ENCODE results near the gene ANKIB1. TPM values are rescaled to one million over a fixed set of nuclear protein-coding genes. Genes with fewer than 3 reads are reported as not detected.

Gene ANKIB1
- polyA plus RNA-seq, 4 donors: 35.6 to 46.6 (median 45.6) TPM

- no peak for DNase-seq (ENCODE audit: low read depth in 4 of 4, low spot score in 3 of 4)
Observed at GRCh38 chr7:92266415-92267241, 20.9 kb downstream of the ANKIB1 start.

DNA sequence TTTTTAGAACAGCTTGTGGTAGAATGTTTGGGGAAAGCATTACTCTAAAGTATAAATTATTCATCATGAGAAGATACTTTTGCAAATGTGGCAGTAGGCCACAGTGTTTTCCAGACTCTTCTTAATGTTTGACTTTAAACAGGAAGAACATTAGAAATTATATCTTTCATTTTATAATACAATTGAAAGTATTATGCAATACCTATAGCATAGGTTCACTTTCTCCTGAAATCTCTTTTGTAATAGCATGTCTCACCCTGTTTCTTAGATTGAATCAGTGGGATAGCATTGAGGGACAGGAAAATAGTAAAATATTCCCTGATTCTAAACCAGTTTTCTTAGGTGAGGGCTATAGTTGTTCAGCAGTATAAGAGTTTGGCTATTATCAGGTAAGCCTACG lies 23.1 kb downstream of the ANKIB1 start:
- DNase-seq (ENCODE audit: low read depth in 4 of 4, low spot score in 3 of 4): no peak

DNA sequence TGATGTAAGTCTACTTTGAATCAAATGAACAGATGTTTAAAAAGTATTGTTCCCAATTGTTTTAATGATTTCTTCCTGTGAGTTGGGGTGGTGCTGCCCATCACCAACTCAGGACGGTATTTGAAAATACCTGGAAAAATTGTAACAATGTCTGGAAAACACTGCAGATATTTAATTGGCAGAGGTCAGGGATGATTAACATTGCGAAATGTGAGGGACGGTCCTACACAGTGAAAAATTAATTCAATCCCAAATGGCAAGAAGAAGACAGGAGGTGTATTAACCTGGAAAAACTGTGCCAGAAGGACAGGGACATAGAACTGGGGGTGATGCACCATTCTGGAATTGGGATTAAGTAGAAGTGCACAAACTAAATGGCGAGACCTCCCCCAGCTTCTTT lies 29.6 kb downstream of the ANKIB1 start:
- no peak for DNase-seq (ENCODE audit: low read depth in 4 of 4, low spot score in 3 of 4)

DNA sequence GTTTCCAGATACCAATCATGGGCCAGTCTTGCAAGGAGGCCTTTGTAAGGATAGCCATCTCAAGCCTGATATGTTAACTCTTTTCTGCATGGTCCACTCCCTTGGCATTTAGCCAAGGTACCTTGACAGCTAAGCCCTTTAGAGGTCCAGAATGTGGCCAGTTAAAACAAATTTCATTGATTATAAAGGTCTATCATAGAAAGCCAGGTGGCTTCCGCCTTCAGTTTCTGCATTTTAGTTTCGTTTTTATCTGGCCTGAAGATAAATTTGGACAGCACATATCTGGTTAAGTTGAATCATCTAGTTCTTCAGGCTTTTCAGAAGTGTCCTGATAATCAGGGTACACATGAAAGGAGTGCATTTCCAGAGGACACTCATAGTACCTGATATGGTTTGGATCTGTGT lies 30.7 kb downstream of the ANKIB1 start:
- DNase-seq (ENCODE audit: low read depth in 4 of 4, low spot score in 3 of 4): no peak

DNA sequence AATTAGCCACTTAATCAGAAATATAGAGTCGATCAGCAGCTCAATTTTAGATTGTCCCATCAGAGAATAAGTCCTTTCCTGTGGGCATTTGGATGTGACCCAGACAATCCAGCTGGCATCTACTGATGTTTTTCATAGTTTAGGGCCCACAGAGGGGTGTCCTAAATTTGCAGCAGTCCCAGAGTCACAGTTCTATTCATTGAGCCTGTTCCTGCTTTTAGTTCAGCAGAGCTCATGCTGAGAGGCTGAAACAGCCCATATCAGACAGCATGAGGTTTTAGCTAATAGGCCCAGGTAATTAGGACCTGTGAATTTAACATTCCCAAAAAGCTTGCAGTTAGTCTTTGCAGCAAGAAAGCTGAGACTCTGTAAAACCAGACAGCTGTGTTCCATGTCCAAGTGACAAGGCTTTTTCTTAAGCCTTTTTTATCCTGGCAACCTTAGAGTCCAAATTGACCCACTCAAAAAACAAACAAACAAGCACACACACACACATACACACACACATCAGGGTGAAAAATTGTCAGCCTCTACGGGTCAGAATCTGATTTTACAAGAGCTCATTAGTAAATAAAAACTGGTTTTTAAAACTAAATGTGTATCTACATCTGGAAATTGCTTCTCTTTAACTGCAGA lies 33.7 kb downstream of the ANKIB1 start:
- no peak for DNase-seq (ENCODE audit: low read depth in 4 of 4, low spot score in 3 of 4)

- DNase-seq (ENCODE audit: low read depth in 4 of 4, low spot score in 3 of 4): no peak
Observed at GRCh38 chr7:92281031-92281430, 35.3 kb downstream of the ANKIB1 start.

DNA sequence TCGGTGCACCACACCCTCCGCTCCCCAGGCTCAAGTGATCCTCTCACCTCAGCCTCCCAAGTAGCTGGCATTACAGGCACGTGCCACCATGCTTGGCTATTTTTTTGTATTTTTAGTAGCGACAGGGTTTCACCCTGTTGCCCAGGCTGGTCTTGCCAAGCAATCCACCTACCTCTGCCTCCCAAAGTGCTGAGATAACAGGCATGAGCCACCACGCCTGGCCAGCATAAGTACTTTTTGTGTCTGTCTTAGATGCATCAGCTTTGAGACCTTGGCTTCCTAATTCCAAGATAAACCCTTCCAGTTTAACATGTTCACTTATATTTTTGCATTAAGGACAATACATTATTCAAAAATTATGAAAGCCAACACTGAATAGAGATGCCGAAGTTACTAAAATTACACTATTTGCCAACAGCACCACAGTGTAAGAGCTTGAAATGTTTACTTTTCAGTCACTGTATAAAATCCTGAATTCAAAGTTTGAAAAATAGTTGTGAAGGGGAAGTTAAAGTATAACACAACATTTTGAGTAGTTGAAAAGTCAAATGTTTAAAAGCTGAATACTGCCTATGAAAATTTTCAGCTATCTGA lies 36.5 kb downstream of the ANKIB1 start:
- no peak for DNase-seq (ENCODE audit: low read depth in 4 of 4, low spot score in 3 of 4)

- no peak for DNase-seq (ENCODE audit: low read depth in 4 of 4, low spot score in 3 of 4)
Observed at GRCh38 chr7:92282930-92283329, 37.2 kb downstream of the ANKIB1 start.

DNA sequence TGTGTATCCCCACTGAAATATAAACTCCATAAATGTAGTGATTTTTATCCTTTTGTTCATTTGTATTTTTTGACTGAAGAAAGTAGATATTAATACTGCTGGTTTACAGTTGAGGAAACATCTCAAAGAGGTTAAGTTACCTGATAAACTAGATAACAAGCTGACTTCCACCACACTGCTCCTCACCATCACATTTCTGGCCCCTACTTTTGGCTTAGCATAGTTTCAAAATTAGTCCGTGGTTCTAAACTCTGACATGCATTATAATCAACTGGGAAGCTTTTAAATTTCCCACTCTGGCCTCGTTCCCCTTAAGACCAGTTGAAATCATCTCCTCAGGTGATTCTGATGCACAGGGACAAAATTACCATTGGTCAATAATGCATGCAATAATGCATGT lies 43.5 kb downstream of the ANKIB1 start:
- no peak for DNase-seq (ENCODE audit: low read depth in 4 of 4, low spot score in 3 of 4)

GRCh38 chr7:92292981-92293380 lies 47.2 kb downstream of the ANKIB1 start:
- DNase-seq (ENCODE audit: low read depth in 4 of 4, low spot score in 3 of 4): no peak

DNA sequence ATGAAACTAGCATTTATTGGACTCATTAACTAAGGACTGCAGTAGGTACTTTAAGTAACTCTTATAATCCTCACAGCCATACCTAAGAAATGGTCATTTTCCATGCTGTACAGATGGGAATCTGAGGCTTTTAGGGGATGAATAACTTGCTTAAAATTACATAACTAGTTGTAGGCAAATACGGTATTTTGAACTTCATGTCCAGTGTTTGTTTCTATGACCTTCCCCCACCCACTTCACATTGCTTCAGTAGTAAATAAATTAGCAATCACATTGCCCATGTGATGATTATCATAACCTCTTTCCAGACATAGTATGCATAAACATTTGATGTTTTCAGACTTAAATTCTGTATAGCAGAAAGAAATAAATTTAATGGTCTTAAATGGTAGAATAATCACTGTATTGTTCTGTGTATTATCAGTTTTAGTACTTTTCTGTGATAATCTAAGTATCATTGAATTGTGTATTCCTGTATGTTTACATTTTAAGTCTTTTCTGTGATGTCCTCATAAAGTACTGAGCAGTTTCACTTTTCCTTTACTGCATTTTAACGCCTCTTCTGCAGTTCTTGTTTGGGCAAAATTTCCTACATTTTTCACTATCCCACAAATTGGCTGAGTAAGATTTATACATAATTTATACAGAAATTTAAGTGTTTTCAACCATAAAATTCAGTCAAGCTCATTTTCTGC lies 48.3 kb downstream of the ANKIB1 start:
- DNase-seq (ENCODE audit: low read depth in 4 of 4, low spot score in 3 of 4): no peak

DNA sequence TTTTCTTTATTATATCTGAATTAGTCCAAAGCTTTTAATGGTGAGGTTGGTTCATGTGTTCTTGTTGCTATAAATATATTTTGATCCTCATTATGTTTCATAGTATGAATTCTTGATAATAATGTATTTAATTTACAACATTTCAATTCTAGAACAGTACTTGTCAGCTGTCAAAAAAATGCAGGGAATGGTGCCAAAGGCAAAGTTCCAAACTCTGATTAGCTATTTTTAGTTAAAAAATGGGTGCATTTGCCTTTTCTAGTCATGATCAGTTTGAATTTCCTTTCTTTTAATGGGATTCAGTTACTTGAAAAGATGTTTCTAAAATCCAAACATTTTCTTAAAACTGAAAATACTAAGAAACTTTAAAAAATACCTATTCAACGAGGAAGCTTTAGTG lies 49.6 kb downstream of the ANKIB1 start:
- no peak for DNase-seq (ENCODE audit: low read depth in 4 of 4, low spot score in 3 of 4)

DNA sequence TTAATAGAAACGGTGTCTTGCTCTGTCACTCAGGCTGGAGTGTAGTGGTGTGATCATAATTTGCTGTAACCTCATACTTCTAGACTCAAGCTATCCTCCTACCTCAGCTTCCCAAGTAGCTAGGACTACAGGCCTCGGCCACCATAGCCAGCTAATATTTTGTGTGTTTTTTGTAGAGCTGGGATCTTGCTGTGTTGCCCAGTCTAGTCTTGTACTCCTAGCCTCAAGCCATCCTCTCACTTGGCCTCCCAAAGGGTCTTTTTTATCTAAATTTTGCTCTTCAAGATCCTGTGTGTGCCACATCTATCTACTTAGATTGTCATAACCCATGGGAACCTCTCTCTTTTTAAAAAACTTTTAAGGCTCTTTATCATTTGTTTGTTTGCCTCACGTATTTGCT lies 50.5 kb downstream of the ANKIB1 start:
- DNase-seq (ENCODE audit: low read depth in 4 of 4, low spot score in 3 of 4): no peak

DNA sequence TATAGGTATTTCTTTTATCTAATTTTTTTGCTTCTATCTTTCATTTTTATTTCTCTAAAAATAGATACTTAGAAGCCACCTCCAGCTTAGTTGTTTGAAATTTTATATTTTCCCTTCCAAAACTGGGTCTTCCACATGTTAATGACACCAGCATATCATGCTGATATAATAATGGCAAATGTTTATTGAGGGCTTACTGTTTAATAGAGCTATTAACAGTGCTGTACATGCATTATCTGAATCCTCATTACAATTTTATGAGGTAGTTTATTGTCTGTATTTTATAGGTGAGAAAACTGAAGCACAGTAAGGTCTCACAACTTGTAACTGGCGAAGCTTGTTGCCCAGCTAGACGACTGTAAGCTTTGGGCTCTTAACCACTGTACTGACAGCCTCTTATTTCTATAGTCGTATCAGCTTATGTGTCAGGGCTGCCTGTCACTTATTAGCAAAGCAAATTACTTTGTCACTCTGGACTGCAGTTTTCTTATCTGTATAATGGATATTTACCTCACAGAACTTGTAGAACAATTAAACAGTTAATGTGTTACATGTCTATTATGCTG lies 51.2 kb downstream of the ANKIB1 start:
- DNase-seq (ENCODE audit: low read depth in 4 of 4, low spot score in 3 of 4): no peak

DNA sequence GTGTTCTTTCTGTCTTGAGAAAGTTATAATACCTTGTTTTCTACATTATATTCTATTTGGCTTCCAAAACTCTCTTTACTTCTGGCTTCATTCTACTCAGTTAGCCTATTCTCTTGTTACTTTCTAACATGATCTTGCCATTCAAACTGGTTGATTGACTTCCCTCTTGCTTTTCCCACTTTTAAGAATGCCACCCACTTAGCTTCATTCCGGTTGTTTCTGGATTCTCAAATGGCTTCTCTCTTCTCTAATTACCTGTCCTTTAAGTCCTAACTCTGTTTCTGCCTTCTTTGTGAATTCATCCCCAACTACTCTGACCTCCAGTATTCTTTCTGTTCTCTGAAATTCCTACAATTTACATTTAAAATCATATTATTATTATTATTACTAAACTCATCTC lies 52.0 kb downstream of the ANKIB1 start:
- no peak for DNase-seq (ENCODE audit: low read depth in 4 of 4, low spot score in 3 of 4)

DNA sequence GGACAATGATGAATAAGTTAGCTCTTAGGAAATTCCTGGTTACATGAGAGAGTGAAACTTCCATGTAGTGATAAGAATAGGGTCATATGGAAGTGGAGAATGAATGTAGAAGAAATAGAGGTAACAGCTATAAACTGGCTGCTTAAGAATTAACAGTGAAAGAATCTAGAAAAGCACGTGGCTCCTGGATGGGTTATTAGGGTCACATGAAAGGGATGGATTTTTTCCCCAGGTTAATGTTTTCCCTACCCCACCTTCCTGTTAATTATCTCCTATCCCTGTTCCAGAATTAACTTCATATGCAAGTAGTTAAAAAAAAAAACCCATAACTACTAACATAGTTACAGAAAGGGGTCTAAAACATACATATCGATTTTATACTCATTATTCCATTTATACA lies 58.0 kb downstream of the ANKIB1 start:
- peak in 1 of 4 donors; percentile 15 for DNase-seq (ENCODE audit: low read depth in 4 of 4, low spot score in 3 of 4)

- no peak for DNase-seq (ENCODE audit: low read depth in 4 of 4, low spot score in 3 of 4)
Observed at GRCh38 chr7:92304406-92304893, 58.7 kb downstream of the ANKIB1 start.

GRCh38 chr7:92306153-92306552 lies 60.4 kb downstream of the ANKIB1 start:
- no peak for DNase-seq (ENCODE audit: low read depth in 4 of 4, low spot score in 3 of 4)

DNA sequence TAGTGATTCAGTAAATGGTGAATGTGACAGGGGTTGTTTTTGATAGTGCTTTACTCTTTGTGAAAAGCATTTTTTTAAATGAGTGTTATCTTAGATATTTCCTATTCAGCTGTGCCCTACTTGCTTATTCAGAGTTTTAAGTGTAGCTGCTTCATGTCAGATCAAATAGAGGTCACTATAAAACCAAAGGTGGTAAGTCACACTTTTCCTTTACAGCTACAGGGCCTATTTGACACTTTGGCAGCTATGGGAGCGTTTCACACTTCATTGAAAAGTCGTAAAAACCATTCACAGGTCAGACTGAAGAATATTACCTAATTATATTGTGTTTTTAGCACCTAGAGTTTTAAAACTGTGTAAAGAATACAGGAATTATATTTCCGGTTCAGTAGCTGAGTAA lies 67.3 kb downstream of the ANKIB1 start:
- DNase-seq (ENCODE audit: low read depth in 4 of 4, low spot score in 3 of 4): no peak

DNA sequence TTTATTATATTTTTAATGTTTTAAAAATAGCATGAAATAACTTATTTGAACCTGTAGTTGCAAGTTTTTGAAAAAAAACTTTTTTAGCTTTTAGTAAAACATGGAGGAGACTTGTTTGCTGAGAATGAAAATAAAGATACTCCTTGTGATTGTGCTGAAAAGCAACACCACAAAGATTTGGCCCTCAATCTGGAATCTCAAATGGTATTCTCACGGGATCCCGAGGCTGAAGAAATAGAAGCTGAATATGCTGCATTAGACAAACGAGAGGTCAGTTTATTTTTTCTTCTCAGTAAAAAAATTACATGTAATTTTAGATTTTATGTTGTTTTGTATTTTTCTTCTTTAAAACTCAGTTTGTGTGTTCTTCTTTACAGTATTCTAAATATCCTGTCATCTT lies 73.5 kb downstream of the ANKIB1 start:
- no peak for DNase-seq (ENCODE audit: low read depth in 4 of 4, low spot score in 3 of 4)

- no peak for DNase-seq (ENCODE audit: low read depth in 4 of 4, low spot score in 3 of 4)
Observed at GRCh38 chr7:92325173-92325572, 79.4 kb downstream of the ANKIB1 start.

Measured in right renal pelvis (tissue), 4 donors.